GM21528 (cell line): ENCODE data around the gene KCNN4.

Experiments
- ATAC-seq: cut with Tn5 transposase; IDR thresholded peaks from one replicate; pipeline ENCODE4 v1.9.1; 2021; ENCODE audit warnings: mild to moderate bottlenecking, moderate library complexity; ENCODE audit not compliant: unreplicated experiment, low FRiP score

The KCNN4 gene

DNA sequence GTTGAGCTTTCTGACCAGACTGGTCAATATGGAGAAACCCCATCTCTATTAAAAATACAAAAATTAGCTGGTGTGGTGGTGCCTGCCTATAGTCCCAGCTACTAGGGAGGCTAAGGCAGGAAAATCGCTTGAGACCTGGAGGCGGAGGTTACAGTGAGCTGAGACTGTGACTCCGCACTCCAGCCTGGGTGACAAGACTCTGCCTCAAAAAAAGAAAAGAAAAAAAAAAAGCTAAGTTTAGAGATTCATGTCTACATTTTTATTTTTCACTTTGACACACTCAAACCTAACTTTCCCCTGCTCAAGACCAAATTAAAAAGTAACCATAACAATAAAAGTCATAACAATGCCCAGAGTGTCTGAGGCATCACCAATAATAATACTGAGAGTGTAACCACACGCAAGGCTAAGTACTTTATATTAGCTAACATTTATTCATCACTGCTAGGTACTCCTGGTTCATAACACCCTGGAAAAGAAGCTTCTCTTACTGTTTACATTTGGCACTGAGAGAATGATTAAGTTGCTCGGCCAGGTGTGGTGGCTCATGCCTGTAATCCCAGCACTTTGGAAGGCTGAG is 59.2 kb downstream of the KCNN4 start:
- no peak for ATAC-seq

DNA sequence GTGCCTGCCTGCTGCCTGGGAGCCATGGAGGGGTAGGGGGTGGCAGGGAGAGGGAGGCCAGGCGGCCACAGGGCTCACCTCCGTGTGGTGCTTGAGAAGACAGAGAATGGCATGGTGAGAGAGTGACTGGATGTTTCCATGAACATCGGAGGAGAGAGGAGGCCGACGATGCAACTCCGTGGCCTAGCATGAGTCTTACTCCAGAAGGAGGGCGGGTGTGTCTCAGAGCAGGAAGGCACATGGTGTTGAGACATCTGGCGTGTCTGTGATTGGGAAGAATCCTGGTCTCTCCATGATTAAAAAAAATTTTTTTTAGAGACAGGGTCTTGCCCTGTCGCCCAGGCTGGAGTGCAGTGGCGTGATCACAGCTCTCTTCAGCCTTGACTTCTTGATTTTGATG is 59.8 kb downstream of the KCNN4 start:
- ATAC-seq = no peak

DNA sequence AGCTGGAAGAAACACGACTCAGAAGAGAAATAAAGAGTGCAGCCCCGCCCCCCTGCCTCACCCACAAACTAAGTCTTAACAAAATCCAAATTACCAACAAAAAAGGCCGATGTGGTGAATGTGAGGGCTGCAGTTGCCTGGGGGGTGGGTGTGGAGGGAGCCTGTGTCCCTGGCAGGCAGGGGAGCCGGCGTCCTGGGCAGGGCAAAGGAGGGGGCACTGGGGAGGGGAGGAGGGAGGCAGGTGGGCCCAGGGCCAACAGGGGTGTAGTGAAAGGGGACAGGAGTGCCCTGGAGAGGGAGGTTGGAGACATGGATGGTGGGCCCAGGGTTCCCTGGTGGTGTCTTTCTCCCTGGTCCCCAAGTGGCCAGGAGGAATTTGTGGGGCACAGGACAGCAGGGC is 60.9 kb downstream of the KCNN4 start:
- no peak for ATAC-seq

DNA sequence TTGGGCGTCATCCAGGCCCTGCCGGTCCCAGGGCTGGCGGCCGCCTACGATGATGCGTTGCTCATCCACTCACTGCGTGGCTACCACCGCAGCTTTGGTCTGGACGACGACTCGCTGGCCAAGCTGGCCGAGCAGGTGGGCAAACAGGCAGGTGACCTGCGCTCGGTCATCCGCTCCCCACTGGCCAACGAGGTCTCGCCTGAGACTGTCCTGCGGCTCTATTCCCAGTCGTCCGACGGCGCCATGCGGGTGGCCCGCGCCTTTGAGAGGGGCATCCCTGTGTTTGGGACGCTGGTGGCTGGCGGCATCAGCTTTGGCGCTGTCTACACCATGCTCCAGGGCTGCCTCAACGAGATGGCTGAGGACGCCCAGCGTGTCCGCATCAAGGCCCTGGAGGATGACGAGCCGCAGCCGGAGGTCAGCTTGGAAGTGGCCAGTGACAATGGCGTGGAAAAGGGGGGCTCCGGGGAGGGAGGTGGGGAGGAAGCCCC is 61.4 kb downstream of the KCNN4 start:
- no peak for ATAC-seq

DNA sequence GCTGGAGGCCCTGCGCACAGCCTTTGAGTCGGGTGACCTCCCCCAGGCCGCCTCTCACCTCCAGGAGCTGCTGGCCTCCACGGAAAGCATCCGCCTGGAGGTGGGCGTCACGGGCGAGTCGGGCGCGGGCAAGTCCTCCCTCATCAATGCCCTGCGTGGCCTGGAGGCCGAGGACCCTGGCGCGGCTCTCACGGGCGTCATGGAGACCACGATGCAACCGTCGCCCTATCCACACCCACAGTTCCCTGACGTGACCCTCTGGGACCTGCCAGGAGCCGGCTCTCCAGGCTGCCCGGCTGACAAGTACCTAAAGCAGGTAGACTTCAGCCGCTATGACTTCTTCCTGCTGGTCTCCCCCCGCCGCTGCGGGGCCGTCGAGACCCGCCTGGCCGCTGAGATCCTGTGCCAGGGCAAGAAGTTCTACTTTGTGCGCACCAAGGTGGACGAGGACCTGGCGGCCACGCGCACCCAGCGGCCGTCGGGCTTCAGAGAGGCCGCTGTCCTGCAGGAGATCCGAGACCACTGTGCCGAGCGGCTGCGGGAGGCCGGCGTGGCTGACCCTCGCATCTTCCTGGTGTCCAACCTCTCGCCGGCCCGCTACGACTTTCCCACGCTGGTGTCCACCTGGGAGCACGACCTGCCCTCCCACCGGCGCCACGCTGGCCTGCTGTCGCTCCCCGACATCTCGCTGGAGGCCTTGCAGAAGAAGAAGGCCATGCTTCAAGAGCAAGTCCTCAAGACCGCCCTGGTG is 62.0 kb downstream of the KCNN4 start:
- no peak for ATAC-seq
